ENCODE data around the gene COL18A1. TPM values are rescaled to one million over a fixed set of nuclear protein-coding genes. Genes with fewer than 3 reads are reported as not detected.

Gene COL18A1
- polyA plus RNA-seq, 1 of the 3 experiments (the other 2 are of a cell fraction) = 118 TPM

GRCh38 chr21:45410865-45411809 lies 6.2 kb downstream of the COL18A1 start (continued):
- TF ChIP-seq GATA2 (CRISPR knock-in tag; IDR thresholded peaks at IDR 0.05) = no peak
- no peak for TF ChIP-seq MAX (IDR thresholded peaks at IDR 0.05; ENCODE audit: low read depth)
- TF ChIP-seq TEAD4 (IDR thresholded peaks at IDR 0.05; ENCODE audit: borderline replicate concordance, insufficient read depth) = no peak
- no peak for TF ChIP-seq CTCF (IDR thresholded peaks at IDR 0.05)
- TF ChIP-seq EP300 (IDR thresholded peaks at IDR 0.05; ENCODE audit: borderline replicate concordance in 1 of 2, low read depth in 1 of 2, low read length in 1 of 2) = no peak
- TF ChIP-seq TAF1 (IDR thresholded peaks at IDR 0.05; ENCODE audit: borderline replicate concordance, low read depth, low read length) = no peak
- TF ChIP-seq POLR2AphosphoS5 (IDR thresholded peaks at IDR 0.05; ENCODE audit: low read depth, low read length) = no peak

DNA sequence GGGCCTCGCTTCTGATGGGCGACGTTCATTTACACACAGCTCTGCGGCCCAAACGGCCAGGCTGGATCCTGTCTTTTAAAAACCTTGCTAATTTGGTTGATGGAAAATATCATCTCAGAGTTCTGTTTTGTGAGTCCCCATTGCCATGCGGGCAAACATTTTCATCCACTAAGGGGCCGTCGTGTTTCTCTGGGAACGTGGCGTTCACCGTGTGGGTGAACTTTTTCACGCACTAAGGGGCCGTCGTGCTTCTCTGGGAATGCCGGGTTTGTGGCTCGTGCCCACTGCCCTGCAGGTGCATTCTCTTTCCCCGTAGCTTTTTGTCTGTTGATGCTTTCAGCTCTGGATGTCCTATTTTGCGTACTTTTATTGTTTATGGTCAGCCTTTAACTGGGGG lies 6.8 kb downstream of the COL18A1 start:
- WGBS (ENCODE audit: low lambda C conversion rate) = 89% methylated on average over 18 of the region's 18 CpGs

More for the DNA sequence above, 6.8 kb downstream of the COL18A1 start:
- no peak overlapping the region for H3K27ac ChIP-seq (ENCODE audit: low read depth in 2 of 2, low read length in 1 of 2)
- POLR2A ChIA-PET = no interaction called here
- no peak overlapping the region for H3K4me3 ChIP-seq (ENCODE audit: low read depth in 2 of 2, low read length in 1 of 2)
- H3K4me1 ChIP-seq (ENCODE audit: control insufficient read depth in 1 of 2, insufficient read depth in 2 of 2, low read depth in 1 of 2, low read length in 1 of 2) = peaks cover 1 to 38% of the 10 kb centered on the region in 2 experiments; a peak in 1 of 4 replicates
- H2AFZ ChIP-seq (ENCODE audit: low read depth) = no peak overlapping the region
- TF ChIP-seq, protein P1, sequence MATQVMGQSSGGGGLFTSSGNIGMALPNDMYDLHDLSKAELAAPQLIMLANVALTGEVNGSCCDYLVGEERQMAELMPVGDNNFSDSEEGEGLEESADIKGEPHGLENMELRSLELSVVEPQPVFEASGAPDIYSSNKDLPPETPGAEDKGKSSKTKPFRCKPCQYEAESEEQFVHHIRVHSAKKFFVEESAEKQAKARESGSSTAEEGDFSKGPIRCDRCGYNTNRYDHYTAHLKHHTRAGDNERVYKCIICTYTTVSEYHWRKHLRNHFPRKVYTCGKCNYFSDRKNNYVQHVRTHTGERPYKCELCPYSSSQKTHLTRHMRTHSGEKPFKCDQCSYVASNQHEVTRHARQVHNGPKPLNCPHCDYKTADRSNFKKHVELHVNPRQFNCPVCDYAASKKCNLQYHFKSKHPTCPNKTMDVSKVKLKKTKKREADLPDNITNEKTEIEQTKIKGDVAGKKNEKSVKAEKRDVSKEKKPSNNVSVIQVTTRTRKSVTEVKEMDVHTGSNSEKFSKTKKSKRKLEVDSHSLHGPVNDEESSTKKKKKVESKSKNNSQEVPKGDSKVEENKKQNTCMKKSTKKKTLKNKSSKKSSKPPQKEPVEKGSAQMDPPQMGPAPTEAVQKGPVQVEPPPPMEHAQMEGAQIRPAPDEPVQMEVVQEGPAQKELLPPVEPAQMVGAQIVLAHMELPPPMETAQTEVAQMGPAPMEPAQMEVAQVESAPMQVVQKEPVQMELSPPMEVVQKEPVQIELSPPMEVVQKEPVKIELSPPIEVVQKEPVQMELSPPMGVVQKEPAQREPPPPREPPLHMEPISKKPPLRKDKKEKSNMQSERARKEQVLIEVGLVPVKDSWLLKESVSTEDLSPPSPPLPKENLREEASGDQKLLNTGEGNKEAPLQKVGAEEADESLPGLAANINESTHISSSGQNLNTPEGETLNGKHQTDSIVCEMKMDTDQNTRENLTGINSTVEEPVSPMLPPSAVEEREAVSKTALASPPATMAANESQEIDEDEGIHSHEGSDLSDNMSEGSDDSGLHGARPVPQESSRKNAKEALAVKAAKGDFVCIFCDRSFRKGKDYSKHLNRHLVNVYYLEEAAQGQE (IDR thresholded peaks at IDR 0.05; ENCODE audit: low read depth, low read length) = no peak
- TF ChIP-seq CHD2 (IDR thresholded peaks at IDR 0.05; ENCODE audit: low read length, partially characterized antibody) = no peak
- no peak for TF ChIP-seq NFIC (IDR thresholded peaks at IDR 0.05; ENCODE audit: borderline replicate concordance)
- no peak for TF ChIP-seq YY1 (IDR thresholded peaks at IDR 0.05; ENCODE audit: low read depth)
- no peak for TF ChIP-seq SIN3A (IDR thresholded peaks at IDR 0.05; ENCODE audit: borderline replicate concordance, low read depth, low read length)
- TF ChIP-seq RCOR1 (IDR thresholded peaks at IDR 0.05; ENCODE audit: low read length) = no peak
- TF ChIP-seq, protein P2, sequence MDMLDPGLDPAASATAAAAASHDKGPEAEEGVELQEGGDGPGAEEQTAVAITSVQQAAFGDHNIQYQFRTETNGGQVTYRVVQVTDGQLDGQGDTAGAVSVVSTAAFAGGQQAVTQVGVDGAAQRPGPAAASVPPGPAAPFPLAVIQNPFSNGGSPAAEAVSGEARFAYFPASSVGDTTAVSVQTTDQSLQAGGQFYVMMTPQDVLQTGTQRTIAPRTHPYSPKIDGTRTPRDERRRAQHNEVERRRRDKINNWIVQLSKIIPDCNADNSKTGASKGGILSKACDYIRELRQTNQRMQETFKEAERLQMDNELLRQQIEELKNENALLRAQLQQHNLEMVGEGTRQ (IDR thresholded peaks at IDR 0.05; ENCODE audit: borderline replicate concordance, low read depth, low read length) = no peak
- no peak for TF ChIP-seq FOXM1 (IDR thresholded peaks at IDR 0.05; ENCODE audit: low read depth)
- no peak for TF ChIP-seq USF1 (IDR thresholded peaks at IDR 0.05; ENCODE audit: borderline replicate concordance, low read depth)
- TF ChIP-seq FOXJ3 (CRISPR knock-in tag; IDR thresholded peaks at IDR 0.05) = no peak
- no peak for TF ChIP-seq EP300 (IDR thresholded peaks at IDR 0.05; ENCODE audit: borderline replicate concordance in 1 of 2, low read depth in 1 of 2, low read length in 1 of 2)
- no peak for TF ChIP-seq ELF1 (IDR thresholded peaks at IDR 0.05)
- TF ChIP-seq GATA2 (CRISPR knock-in tag; IDR thresholded peaks at IDR 0.05) = no peak
- no peak for TF ChIP-seq EZH2phosphoT487 (IDR thresholded peaks at IDR 0.05; ENCODE audit: borderline replicate concordance, low read depth)
- no peak for TF ChIP-seq GABPA (IDR thresholded peaks at IDR 0.05; ENCODE audit: low read depth)
- TF ChIP-seq RFX5 (IDR thresholded peaks at IDR 0.05; ENCODE audit: low read length) = no peak
- TF ChIP-seq FOSL2 (IDR thresholded peaks at IDR 0.05; ENCODE audit: borderline replicate concordance, low read depth) = no peak
- no peak for TF ChIP-seq POLR2AphosphoS5 (IDR thresholded peaks at IDR 0.05; ENCODE audit: low read depth, low read length)
- TF ChIP-seq JUND (IDR thresholded peaks at IDR 0.05) = no peak
- no peak overlapping the region for H3K9ac ChIP-seq
- DNase-seq = no peak
- no peaks in the 10 kb centered on the region for H3K9me2 ChIP-seq
- H3K79me2 ChIP-seq (ENCODE audit: insufficient read depth) = peaks cover 97% of the 10 kb centered on the region
- CTCF ChIA-PET = interaction anchor here (1.0 to 2.8 kb wide), 3 partner anchors 8 to 271 kb away, joined by 3 to 13 read pairs (median 6); no protein-coding TSS in a partner anchor
- no peaks in the 10 kb centered on the region for H3F3A ChIP-seq (replicated peaks; ENCODE audit: insufficient read depth)
- H4K20me1 ChIP-seq (ENCODE audit: insufficient read depth) = peaks cover 99% of the 10 kb centered on the region
- H3K36me3 ChIP-seq (replicated peaks in 1 of 2; ENCODE audit: control insufficient read depth in 1 of 2, insufficient read depth in 2 of 2, low read length in 1 of 2) = peaks cover 6 to 18% of the 10 kb centered on the region in 2 experiments
- no peak overlapping the region for H3K4me2 ChIP-seq
- H3K27me3 ChIP-seq (ENCODE audit: insufficient read depth) = no peaks in the 10 kb centered on the region
- H3K9me3 ChIP-seq = no peaks in the 10 kb centered on the region
